NK-92 (cell line): ENCODE results near the gene CISH.

Experiments used
- DNase-seq: peaks from one replicate; lab custom pipeline; 2025; ENCODE audit not compliant: unreplicated experiment; lab: John Stamatoyannopoulos, UW

The CISH gene

DNA sequence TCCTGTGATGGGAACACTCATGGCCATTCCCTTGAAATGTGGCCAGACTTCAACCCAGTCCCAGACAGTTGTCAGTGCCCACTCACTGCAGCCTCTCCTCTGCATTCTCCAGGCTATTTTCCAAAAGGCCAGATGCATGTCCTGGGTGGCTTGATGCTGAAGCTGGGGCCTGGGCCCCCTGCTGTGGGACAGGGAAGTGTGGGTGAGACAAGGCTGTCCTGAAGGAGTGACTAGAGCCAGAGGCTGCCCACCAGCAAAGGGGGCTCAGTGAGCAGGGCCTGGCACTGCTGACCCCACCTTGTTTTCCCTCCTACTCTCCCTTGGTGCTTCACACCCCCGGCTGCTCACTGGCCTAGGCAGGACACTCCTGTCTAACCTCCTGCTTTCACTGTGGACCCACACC is 11.9 kb downstream of the CISH start:
- no peak for DNase-seq

DNA sequence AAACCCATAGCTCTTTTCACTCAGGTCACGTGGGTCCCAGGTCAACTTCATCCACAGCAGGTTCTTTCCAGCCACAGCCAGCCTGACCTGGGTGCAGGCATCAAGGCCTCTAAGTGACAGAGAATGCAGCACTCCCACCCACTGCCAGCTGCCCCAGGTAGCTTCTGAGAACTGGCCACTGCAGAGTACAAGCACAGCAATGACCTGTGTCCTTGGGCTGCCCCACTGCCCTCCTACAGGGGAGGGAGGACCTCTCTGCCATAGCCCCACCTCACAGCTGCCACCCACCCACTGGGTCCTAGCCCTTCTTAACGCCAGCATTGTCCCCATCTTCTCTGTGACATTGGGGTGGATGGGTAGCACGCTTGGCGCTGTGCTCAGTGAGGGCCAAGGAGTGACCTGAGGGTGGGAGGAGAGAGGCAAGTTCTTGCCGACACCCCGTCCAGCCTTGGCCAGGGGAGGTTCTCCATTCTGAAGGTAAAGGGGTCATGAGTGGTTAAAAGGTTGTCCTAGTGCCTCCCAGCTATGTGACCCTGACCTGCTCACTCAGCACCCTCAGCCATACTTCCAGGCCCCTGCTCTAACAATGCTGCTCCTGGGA is 12.4 kb downstream of the CISH start:
- no peak for DNase-seq

DNA sequence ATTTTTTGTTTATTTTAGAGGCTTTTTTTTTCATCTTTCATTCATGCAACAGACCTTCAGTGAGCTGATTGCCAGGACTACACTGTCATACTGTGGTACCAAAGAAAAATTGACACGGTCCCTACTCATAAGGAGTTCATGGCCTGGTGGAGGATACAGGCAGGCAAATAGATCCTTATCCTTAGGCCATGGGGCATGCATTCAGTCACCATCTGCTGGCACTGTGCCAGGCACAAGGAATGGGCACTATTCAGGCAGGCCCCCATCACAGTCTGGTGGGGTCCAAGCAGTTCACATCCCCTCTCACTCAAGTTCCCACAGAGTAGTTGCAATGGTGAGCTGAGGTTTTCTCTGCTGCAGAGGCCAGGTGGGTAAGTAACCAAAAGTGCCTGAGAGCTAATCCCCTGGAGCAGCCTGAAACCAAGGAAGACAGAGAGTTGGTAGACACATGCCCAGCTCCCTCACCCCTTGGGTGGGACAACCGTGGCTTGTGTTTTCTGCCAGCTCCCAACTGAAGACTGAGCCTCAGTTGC is 17.3 kb downstream of the CISH start:
- no peak for DNase-seq

DNA sequence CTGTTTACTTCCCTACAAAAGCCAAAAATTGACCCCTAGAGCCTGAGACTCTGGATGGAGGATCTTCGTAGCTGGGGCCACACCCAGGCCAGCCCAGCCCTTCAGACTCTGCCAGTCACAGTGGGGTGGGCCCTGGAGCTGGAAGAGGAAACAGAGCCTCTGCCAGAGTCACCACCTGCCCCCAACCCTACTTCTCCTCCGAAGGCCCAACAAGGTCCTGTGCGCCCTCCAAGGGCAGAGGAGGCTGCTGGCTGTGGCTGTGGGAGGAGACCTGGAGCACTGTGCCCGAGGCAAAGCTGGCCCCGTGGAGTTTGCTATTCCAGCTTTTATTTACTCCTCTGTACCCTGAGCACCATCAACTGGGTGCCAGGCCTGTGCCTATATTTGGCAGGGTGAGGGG is 19.0 kb downstream of the CISH start:
- DNase-seq = no peak

DNA sequence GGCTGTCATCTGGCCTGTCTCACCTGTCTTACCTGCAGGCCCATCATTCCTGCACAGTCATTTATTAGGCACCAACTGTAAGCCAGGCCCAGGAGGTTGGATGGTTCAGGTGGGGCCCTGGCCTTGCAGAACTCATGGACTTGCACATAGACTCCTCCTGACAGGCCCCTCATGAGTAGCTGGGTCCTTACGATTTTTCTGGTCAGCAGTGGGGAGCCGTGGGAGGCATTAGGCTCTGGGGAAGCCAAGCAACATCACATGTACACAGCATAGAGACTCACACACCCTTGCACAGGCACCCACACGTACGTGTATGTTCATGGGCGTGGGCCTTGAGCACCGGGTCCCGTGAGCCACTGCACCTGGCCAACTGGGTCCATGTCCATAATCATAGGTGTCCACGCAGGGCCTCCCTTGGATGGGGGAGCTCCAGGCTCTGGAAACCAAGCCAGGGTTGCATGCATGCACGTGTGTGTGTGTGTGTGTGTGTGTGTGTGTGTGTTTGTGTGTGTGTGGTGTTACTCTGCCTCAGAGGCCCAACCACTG is 20.3 kb downstream of the CISH start:
- no peak for DNase-seq

- no peak for DNase-seq
These were observed 22.7 kb downstream of the CISH start for GRCh38 chr3:50588759-50589433.

- no peak for DNase-seq
These were observed 23.5 kb downstream of the CISH start for GRCh38 chr3:50587806-50588758.

GRCh38 chr3:50587373-50587772 is 24.2 kb downstream of the CISH start:
- DNase-seq = no peak

- no peak for DNase-seq
These were observed 24.9 kb downstream of the CISH start for GRCh38 chr3:50586763-50587070.

DNA sequence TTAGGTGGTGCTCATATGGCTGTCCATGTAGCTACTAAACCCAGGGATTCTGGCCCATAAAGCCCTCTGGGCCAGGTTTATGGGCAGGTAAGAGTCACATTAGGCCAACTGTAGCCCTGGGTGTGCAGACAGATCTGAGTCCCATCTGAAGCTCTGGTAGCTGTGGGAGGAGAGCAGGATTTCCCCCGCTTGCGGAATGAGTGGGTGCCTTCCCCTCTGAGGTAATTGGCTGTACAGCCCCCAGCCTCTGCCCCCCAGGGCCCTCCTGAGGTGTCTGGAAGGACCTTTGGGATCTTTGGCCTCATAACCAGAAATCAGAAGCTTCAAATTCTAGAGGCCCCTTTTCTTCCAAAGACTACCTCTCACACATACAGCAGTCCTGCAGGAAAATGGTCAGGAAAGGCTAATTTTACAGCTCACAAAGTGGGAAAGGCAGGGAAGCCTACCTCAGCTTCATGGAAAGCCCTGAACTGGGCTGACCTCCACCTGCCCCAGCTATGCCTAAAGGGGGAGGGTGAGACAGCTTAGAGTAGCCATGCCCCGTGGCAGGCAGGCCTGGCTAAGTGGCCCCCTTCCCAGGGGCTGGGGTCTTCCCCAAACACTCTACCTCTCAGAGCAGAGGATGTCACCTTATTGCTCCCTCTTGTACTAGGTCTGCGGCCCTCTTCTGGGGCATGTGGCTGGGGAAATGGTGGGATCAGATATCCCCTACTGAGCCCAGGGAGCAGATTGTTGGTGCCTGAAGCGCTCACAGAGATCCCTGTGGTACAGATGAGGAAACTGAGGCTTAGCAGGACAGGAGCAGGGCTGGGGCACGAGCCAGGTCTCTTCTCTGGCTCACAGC is 25.4 kb downstream of the CISH start:
- DNase-seq = no peak

DNA sequence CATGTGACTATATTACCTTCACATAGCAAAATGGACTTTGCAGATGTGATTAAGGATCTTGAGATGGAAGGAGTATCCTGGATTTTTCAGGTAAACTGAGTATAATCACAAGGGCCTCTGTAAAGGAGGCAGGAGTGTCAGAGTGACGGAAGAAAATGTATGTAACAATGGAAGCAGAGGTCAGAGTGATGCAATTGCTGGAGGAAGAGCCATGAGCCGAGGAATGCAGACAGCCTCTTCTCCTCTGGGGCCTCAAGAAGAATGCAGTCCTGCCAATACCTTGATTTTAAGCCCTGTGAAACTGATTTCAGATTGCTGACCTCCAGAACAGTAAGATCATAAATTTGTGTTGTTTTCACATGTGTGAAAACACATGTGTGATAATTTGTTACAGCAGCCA is 27.2 kb downstream of the CISH start:
- no peak for DNase-seq

DNA sequence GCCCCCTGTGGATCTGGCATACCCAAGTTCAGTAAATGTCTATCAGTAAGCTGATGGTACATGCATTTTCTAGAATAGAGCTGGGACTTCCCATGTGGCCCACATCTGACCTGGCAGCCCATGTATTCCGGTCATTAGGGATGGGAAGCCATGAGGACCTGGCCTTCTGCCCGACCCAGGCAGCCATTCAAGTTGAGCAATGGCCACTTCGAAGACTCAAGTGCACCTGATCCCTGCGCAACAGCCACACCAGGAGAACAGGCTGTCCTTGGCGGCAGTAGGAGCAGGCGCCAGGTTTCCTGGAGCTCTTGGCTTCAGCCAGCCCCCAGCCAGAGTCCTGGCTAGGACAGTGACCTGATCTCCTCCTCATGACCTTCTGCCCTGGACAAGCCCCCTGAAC is 27.7 kb downstream of the CISH start:
- DNase-seq = no peak

DNA sequence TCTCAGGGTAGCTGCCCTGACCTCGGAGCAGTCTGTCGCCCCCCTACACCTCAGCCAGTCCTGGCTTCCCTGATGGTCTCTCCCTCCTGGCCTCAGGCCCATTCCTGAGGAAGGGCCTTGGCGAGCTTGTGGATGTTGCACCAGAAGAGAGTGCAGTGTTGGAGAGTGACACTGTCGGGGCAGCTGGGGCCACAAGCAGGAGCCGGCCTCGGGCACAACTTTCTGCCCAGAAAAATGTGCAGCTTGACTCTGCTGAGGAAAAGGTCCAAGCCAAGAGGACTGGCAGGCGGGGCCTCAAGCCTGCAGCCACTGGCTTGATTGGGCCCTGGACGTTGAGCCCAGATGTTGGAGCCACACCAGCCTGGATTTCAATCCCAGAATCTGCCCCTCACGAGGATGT is 29.5 kb downstream of the CISH start:
- no peak for DNase-seq

- DNase-seq = no peak
These were observed 30.1 kb downstream of the CISH start for GRCh38 chr3:50581459-50581842.

- no peak for DNase-seq
These were observed 30.7 kb downstream of the CISH start for GRCh38 chr3:50580683-50581458.

DNA sequence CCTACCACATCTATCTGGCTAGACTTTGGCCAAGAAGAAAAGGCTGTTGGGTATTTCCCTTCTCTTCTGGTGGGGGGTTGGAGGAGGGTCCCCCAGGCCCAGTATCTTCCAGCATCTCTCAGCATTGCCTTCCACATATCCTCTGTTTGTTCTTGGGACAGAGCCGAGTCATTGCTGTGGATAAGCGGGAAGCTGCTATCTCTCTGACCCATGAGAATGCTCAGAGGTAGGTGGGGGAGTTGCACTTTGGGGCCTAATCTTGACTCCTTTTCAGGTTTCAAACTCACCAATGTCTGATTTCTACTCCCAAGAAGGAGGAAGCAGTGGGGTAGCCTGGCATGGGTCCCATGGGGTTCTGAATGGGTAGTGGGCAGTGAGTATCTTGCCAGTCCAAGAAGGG is 34.2 kb downstream of the CISH start:
- no peak for DNase-seq

DNA sequence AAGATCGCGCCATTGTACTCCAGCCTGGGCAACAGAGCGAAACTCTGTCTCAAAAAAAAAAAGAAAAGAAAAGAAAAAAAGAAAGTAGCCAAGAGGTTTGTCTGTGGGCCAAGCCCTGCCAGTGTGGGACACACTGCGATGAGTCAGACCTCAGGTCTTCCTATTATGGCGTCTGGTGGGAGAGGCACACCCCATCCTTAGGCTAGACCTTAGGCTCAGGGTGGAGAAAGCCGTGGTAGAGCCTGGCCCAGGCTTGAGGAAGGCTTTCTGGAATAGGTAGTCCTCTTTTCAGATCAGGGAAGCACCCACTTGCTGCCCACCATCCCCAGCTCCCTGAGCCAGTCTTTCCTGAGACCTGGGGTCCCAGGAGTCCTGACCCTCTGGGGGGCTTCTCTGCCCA is 36.2 kb downstream of the CISH start:
- no peak for DNase-seq

GRCh38 chr3:50574444-50574831 is 37.1 kb downstream of the CISH start:
- DNase-seq = no peak

DNA sequence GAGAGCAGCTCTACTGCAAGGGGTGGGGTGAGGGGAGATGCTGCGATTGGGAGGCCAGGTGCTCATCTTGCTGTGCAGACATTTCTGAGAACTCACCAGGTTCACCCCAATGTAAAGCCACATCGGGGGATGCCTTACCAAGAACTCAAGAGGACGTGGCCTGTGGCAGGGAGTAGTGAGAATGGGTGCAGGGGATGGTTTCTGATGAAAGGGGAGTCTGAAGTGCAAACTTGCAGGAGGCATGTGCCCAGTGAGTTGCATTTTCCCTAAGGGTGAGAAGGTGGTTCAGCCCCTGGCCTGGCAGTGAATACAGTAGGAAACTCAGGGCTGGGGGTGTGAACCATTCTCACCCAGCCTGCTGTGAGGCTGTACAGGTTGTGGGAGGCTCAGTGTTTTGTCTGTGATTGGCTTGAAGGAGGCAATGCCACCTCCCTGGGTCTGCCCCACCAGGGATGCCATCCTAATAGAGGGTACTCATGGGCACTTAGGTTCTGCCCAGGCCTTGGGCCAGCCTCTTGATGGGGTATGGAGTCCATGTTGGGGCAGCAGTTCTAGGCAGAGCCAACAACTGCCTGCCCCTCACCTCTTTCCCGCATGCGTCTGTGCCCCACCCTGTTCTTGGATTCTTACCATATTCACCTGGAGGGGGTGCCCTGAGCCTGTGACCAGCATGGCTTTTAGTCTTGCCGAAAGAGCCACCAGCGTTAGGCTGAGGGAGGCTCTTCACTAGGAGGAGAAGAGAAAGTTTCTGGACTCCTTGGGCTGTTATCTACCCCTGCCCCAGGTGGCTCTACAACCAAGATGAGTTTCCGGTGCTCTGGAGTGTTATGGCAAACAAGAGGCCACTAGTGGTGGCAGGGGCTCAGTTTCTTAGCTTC is 37.8 kb downstream of the CISH start:
- no peak for DNase-seq
